Psoas muscle (tissue), 8 donors: ENCODE measurements around the gene CHMP5. TPM values are rescaled to one million over a fixed set of nuclear protein-coding genes. Genes with fewer than 3 reads are reported as not detected.
A peak's percentile ranks its signal among the peaks of the same experiment; 100 is the strongest.

Experiments
- ATAC-seq, 4 donors: fragments of 200-7000 bp; cut with Tn5 transposase; one replicate each; pipeline ENCODE4 v1.9.1; 2020; ENCODE audit warnings: moderate library complexity in 3 of 4, mild to moderate bottlenecking in 2 of 4
- DNase-seq, 2 donors: peaks; one replicate each; pipeline ENCODE4 v3.0.0-alpha.2; 2020
- H3K27ac ChIP-seq: fragments of 200-600 bp; one replicate; pipeline ENCODE4 v1.8.0; 2022
- H3K27me3 ChIP-seq, 3 donors: fragments of 200-600 bp in 1 of 3; one replicate each; pipeline versions ENCODE4 v1.6.1 to v1.8.0; 2013 to 2022; ENCODE audit warnings: low read length in 2 of 3, mild to moderate bottlenecking in 2 of 3, moderate library complexity in 1 of 3; ENCODE audit not compliant: insufficient read depth in 3 of 3
- H3K36me3 ChIP-seq, 2 donors: fragments of 200-600 bp in 1 of 2; one replicate each; pipeline versions ENCODE4 v1.6.1 to v1.8.0; 2013 to 2022; ENCODE audit warnings: low read depth in 1 of 2, mild to moderate bottlenecking in 1 of 2, moderate library complexity in 1 of 2; ENCODE audit not compliant: insufficient read depth in 1 of 2
- H3K4me1 ChIP-seq: fragments of 200-600 bp; one replicate; pipeline ENCODE4 v1.8.0; 2022
- H3K4me3 ChIP-seq: fragments of 200-600 bp; one replicate; pipeline ENCODE4 v1.8.0; 2022; ENCODE audit warnings: mild to moderate bottlenecking
- H3K9me3 ChIP-seq: fragments of 200-600 bp; one replicate; pipeline ENCODE4 v1.8.0; 2022
- CTCF ChIP-seq: fragments of 200-600 bp; IDR thresholded peaks from one replicate; pipeline ENCODE4 v1.8.0; 2022; ENCODE audit warnings: antibody characterized with exemption
- WGBS, 3 donors: extraction: QIAGEN DNeasy Blood & Tissue Kit; methylation state at CpG; one replicate each; pipeline versions ENCODE4 v1.1.6 to v1.1.7; 2013; 5-methylcytosine and 5-hydroxymethylcytosine counted together
- intact Hi-C, 2 donors: fragments of 100-400 bp; cut with DNase I; formaldehyde crosslinking; loops; one replicate each; pipeline versions ENCODE4 v1.11.0 to v1.14.2; 2022
- polyA plus RNA-seq, 3 donors: library from polyadenylated mRNA; stranded (reverse); fragments of 200-250 nt; gene quantifications; one replicate each; pipeline ENCODE4 v1.2.3, GENCODE V29; 2013
- total RNA-seq, 4 donors: library from RNA; stranded (reverse); fragmentation: NEBNext Ultra II Directional in 2 of 4; extraction: Animal tissue kit (Norgen Biotek cat#: 25700) in 2 of 4; gene quantifications; one replicate each; pipeline versions ENCODE4 v1.2.1 to v1.2.4, GENCODE V29; 2021 to 2023
- donor health status: healthy with polysubstance abuse.
- donor health status: DM: no; HTN: no; CAD: no; lungs with moderate emphysema.
- donor health status: Bipolar disorder and iron deficiency.
- donor health status: healthy.
- donor health status: DM: yes; HTN: yes; CAD: no.
- donor health status: DM: no; HTN: no; CAD: no.
- donor health status: DM: no; HTN: no; CAD: no.
- donor health status: DM: yes; HTN: yes; CAD: no.

CHMP5 gene
- total and polyA plus RNA-seq, 7 donors = 28.7 to 80.4 (median 38.3) TPM

- Histone ChIP-seq H3K4me3 (peak overlapping the region; percentile 9), H3K9me3 (no peaks in the 10 kb centered on the region), H3K36me3 (peaks cover 10 to 66% of the 10 kb centered on the region in 2 donors), H3K27ac (peak overlapping the region; percentile 99), H3K4me1 (peaks cover 74% of the 10 kb centered on the region), H3K27me3 (no peaks in the 10 kb centered on the region)
- no peak for TF ChIP-seq CTCF
- WGBS, 3 donors = 59 to 85% (median 66%) methylated on average over 2 of the region's 2 CpGs
- DNase-seq = no peak
- intact Hi-C loops = loop anchor here (5.0 kb wide), 2 partner anchors 34 to 179 kb away; partner anchors contain the start of gene NOL6 (in 1 of the 2)
- ATAC-seq = no peak
These were observed 28.9 kb downstream of the CHMP5 start for GRCh38 chr9:33293782-33294181.

- Histone ChIP-seq H3K4me1 (peaks cover 84% of the 10 kb centered on the region), H3K9me3 (no peaks in the 10 kb centered on the region), H3K27ac (no peak overlapping the region), H3K4me3 (peak overlapping the region; percentile 2), H3K27me3 (no peaks in the 10 kb centered on the region), H3K36me3 (peaks cover 13 to 76% of the 10 kb centered on the region in 2 donors)
- no peak for DNase-seq
- 79 to 86% (median 82%) methylated on average over 12 of the region's 12 CpGs for WGBS, 3 donors
- TF ChIP-seq CTCF = no peak
- ATAC-seq = no peak
- intact Hi-C loops = loop anchor here (5.0 kb wide), 2 partner anchors 32 to 177 kb away; partner anchors contain the start of gene NOL6 (in 1 of the 2)
These were observed 30.0 kb downstream of the CHMP5 start for GRCh38 chr9:33294670-33295432.

- WGBS, 3 donors = 91 to 93% (median 91%) methylated on average over 2 of the region's 2 CpGs
- Histone ChIP-seq H3K4me1 (peaks cover 91% of the 10 kb centered on the region), H3K9me3 (no peaks in the 10 kb centered on the region), H3K4me3 (peak overlapping the region; percentile 2), H3K27ac (no peak overlapping the region), H3K27me3 (no peaks in the 10 kb centered on the region), H3K36me3 (peaks cover 13 to 80% of the 10 kb centered on the region in 2 donors)
- no peak for ATAC-seq
- intact Hi-C loops = no loop called here
- TF ChIP-seq CTCF = no peak
- DNase-seq = no peak
These were observed 30.7 kb downstream of the CHMP5 start for GRCh38 chr9:33295571-33295970.

- intact Hi-C loops = no loop called here
- H3K36me3 ChIP-seq = peaks cover 12 to 86% of the 10 kb centered on the region in 2 donors
- ATAC-seq = peak in 3 of 4 donors; percentile 28 to 47 (median 41)
- peak overlapping the region; percentile 19 for H3K4me3 ChIP-seq
- no peaks in the 10 kb centered on the region for H3K27me3 ChIP-seq
- 24 to 40% (median 28%) methylated on average over 1 of the region's 1 CpG for WGBS, 3 donors
- no peak for TF ChIP-seq CTCF
- peak overlapping the region; percentile 63 for H3K27ac ChIP-seq
- peak in 1 of 2 donors; percentile 22 for DNase-seq
- H3K9me3 ChIP-seq = no peaks in the 10 kb centered on the region
- peaks cover 87% of the 10 kb centered on the region for H3K4me1 ChIP-seq
These were observed 32.6 kb downstream of the CHMP5 start for GRCh38 chr9:33297432-33297831.
